Measurements from ENCODE around the gene UBE2Z.

The UBE2Z gene

GRCh38 chr17:48908047-48908843, at the start of gene UBE2Z:
Gene UBE2Z (plus strand): TSS chr17:48908407. CDS start chr17:48908504, 97 bp downstream.
- H3K4me3 ChIP-seq (ENCODE audit: low read depth, low read length), result peak within 1 kb of the TSS; percentile 91
- TF ChIP-seq MAX (IDR thresholded peaks at IDR 0.05; ENCODE audit: low read depth, low read length) (peak; percentile 54; the same call in 1 of the 2 replicates), MYC (IDR thresholded peaks at IDR 0.05; ENCODE audit: low read depth, low read length) (peak; percentile 70), CTCF (IDR thresholded peaks at IDR 0.05; ENCODE audit: low read depth, low read length) (peak; percentile 14), POLR2A (IDR thresholded peaks at IDR 0.05; ENCODE audit: extremely low read depth, insufficient read length) (peak; percentile 83)
- peak; percentile 97 for DNase-seq (ENCODE audit: low read depth)

GRCh38 chr17:48860034-48860433, 48.2 kb upstream of the UBE2Z start:
- TF ChIP-seq POLR2A (IDR thresholded peaks at IDR 0.05; ENCODE audit: extremely low read depth, insufficient read length) (no peak), MYC (IDR thresholded peaks at IDR 0.05; ENCODE audit: low read depth, low read length) (no peak), MAX (IDR thresholded peaks at IDR 0.05; ENCODE audit: low read depth, low read length) (no peak), CTCF (IDR thresholded peaks at IDR 0.05; ENCODE audit: low read depth, low read length) (no peak)
- H3K4me3 ChIP-seq (ENCODE audit: low read depth, low read length), result no peak overlapping the region

GRCh38 chr17:48860456-48860855, 47.8 kb upstream of the UBE2Z start:
- TF ChIP-seq POLR2A (IDR thresholded peaks at IDR 0.05; ENCODE audit: extremely low read depth, insufficient read length), result no peak
- no peak for TF ChIP-seq CTCF (IDR thresholded peaks at IDR 0.05; ENCODE audit: low read depth, low read length)
- TF ChIP-seq MYC (IDR thresholded peaks at IDR 0.05; ENCODE audit: low read depth, low read length), result no peak
- no peak for TF ChIP-seq MAX (IDR thresholded peaks at IDR 0.05; ENCODE audit: low read depth, low read length)
- no peak overlapping the region for H3K4me3 ChIP-seq (ENCODE audit: low read depth, low read length)
- no peak for DNase-seq (ENCODE audit: low read depth)

More at GRCh38 chr17:48860034-48860433, 48.2 kb upstream of the UBE2Z start:
- no peak for DNase-seq (ENCODE audit: low read depth)

GRCh38 chr17:48868916-48869500, 39.2 kb upstream of the UBE2Z start:
- H3K4me3 ChIP-seq (ENCODE audit: low read depth, low read length), result no peak overlapping the region
- no peak for DNase-seq (ENCODE audit: low read depth)
- TF ChIP-seq CTCF (IDR thresholded peaks at IDR 0.05; ENCODE audit: low read depth, low read length) (no peak), MAX (IDR thresholded peaks at IDR 0.05; ENCODE audit: low read depth, low read length) (no peak), POLR2A (IDR thresholded peaks at IDR 0.05; ENCODE audit: extremely low read depth, insufficient read length) (no peak), MYC (IDR thresholded peaks at IDR 0.05; ENCODE audit: low read depth, low read length) (no peak)

GRCh38 chr17:48869821-48870318, 38.3 kb upstream of the UBE2Z start:
- no peak overlapping the region for H3K4me3 ChIP-seq (ENCODE audit: low read depth, low read length)
- no peak for TF ChIP-seq CTCF (IDR thresholded peaks at IDR 0.05; ENCODE audit: low read depth, low read length)
- TF ChIP-seq MYC (IDR thresholded peaks at IDR 0.05; ENCODE audit: low read depth, low read length), result no peak
- TF ChIP-seq MAX (IDR thresholded peaks at IDR 0.05; ENCODE audit: low read depth, low read length), result no peak
- TF ChIP-seq POLR2A (IDR thresholded peaks at IDR 0.05; ENCODE audit: extremely low read depth, insufficient read length), result no peak
- DNase-seq (ENCODE audit: low read depth), result no peak
